ENCODE data around the gene HPCAL1.

Gene HPCAL1

GRCh38 chr2:10370895-10371294, 68.2 kb downstream of the HPCAL1 start:
- DNase-seq (ENCODE audit: low spot score), result no peak

- DNase-seq (ENCODE audit: low spot score), result no peak
These were observed 68.9 kb downstream of the HPCAL1 start for GRCh38 chr2:10371441-10372196.

GRCh38 chr2:10372203-10372861, 69.6 kb downstream of the HPCAL1 start:
- DNase-seq (ENCODE audit: low spot score), result no peak

- no peak for DNase-seq (ENCODE audit: low spot score)
These were observed 70.1 kb downstream of the HPCAL1 start for GRCh38 chr2:10372862-10373240.

GRCh38 chr2:10373931-10374330, 71.2 kb downstream of the HPCAL1 start:
- DNase-seq (ENCODE audit: low spot score), result no peak

- no peak for DNase-seq (ENCODE audit: low spot score)
These were observed 71.7 kb downstream of the HPCAL1 start for GRCh38 chr2:10374362-10374943.

- DNase-seq (ENCODE audit: low spot score), result no peak
These were observed 73.0 kb downstream of the HPCAL1 start for GRCh38 chr2:10375570-10376281.

- no peak for DNase-seq (ENCODE audit: low spot score)
These were observed 74.5 kb downstream of the HPCAL1 start for GRCh38 chr2:10377052-10377746.

- no peak for DNase-seq (ENCODE audit: low spot score)
These were observed 75.0 kb downstream of the HPCAL1 start for GRCh38 chr2:10377747-10378085.

GRCh38 chr2:10378189-10378588, 75.5 kb downstream of the HPCAL1 start:
- DNase-seq (ENCODE audit: low spot score), result no peak

- DNase-seq (ENCODE audit: low spot score), result no peak
These were observed 77.6 kb downstream of the HPCAL1 start for GRCh38 chr2:10380048-10380926.

- no peak for DNase-seq (ENCODE audit: low spot score)
These were observed 79.3 kb downstream of the HPCAL1 start for GRCh38 chr2:10381997-10382353.

- no peak for DNase-seq (ENCODE audit: low spot score)
These were observed 79.8 kb downstream of the HPCAL1 start for GRCh38 chr2:10382354-10383061.

- no peak for DNase-seq (ENCODE audit: low spot score)
These were observed 81.4 kb downstream of the HPCAL1 start for GRCh38 chr2:10383960-10384734.

GRCh38 chr2:10385501-10385900, 82.8 kb downstream of the HPCAL1 start:
- DNase-seq (ENCODE audit: low spot score), result no peak

GRCh38 chr2:10385933-10386773, 83.4 kb downstream of the HPCAL1 start:
- DNase-seq (ENCODE audit: low spot score), result no peak

GRCh38 chr2:10387033-10387432, 84.3 kb downstream of the HPCAL1 start:
- no peak for DNase-seq (ENCODE audit: low spot score)

- DNase-seq (ENCODE audit: low spot score), result no peak
These were observed 86.4 kb downstream of the HPCAL1 start for GRCh38 chr2:10388954-10389560.

- no peak for DNase-seq (ENCODE audit: low spot score)
These were observed 86.9 kb downstream of the HPCAL1 start for GRCh38 chr2:10389573-10389972.
